B cell (primary cell): ENCODE data around the gene CNMD.

ENCODE experiments used
- CTCF ChIP-seq: fragments of 200-600 bp; IDR thresholded peaks from one replicate; pipeline ENCODE4 v1.8.0; 2022; ENCODE audit warnings: antibody characterized with exemption, mild to moderate bottlenecking
- EZH2 ChIP-seq: IDR thresholded peaks from 2 replicates; pipeline ENCODE4 v1.6.1; 2012; ENCODE audit warnings: borderline replicate concordance, low read depth, mild to moderate bottlenecking, moderate library complexity, low read length; ENCODE audit not compliant: insufficient read depth, poor library complexity, severe bottlenecking

GRCh38 chr13:52659340-52659739, 80.3 kb downstream of the CNMD start:
- TF ChIP-seq CTCF (no peak), EZH2 (no peak)
